Panc1 (cell line): ENCODE results near the gene C11orf54. TPM values are rescaled to one million over a fixed set of nuclear protein-coding genes. Genes with fewer than 3 reads are reported as not detected.

ENCODE experiments used
- ATAC-seq: fragments of 200-7000 bp; cut with Tn5 transposase; 2 replicates; pipeline ENCODE4 v1.9.1; 2020; ENCODE audit warnings: mild to moderate bottlenecking, moderate library complexity
- BruUV-seq: library from RNA; stranded (reverse); fragments of 400-500 nt; replicated peaks from 2 replicates; lab custom pipeline; 2021; lab: Mats Ljungman, UMichigan
- CTCF ChIA-PET: fragments of 300-600 bp; sonication (Branson Sonifier 250); formaldehyde crosslinking; loops from one replicate; lab custom pipeline; 2022; ENCODE audit warnings: antibody characterized with exemption; lab: Charles Lee
- POLR2A ChIA-PET: fragments of 300-600 bp; sonication (Branson Sonifier 250); formaldehyde crosslinking; loops from one replicate; lab custom pipeline; 2022; ENCODE audit warnings: antibody characterized with exemption; lab: Charles Lee
- DNase-seq: peaks from one replicate; pipeline ENCODE4 v3.0.0-alpha.2; 2010; ENCODE audit warnings: low read depth, low spot score
- H3K27ac ChIP-seq: 2 replicates; pipeline ENCODE4 v1.5.1; 2011; ENCODE audit warnings: mild to moderate bottlenecking, low read length, inconsistent platforms
- H3K27me3 ChIP-seq: fragments of 200-500 bp; sonication (Bioruptor generic); 2 replicates; pipeline ENCODE4 v1.6.0; 2014; ENCODE audit warnings: low read length, inconsistent platforms; ENCODE audit not compliant: control insufficient read depth, insufficient read depth
- H3K36me3 ChIP-seq: fragments of 200-500 bp; sonication (Bioruptor generic); 2 replicates; pipeline ENCODE4 v1.5.1; 2014; ENCODE audit warnings: inconsistent platforms, mild to moderate bottlenecking, low read length, moderate library complexity; ENCODE audit not compliant: control insufficient read depth, insufficient read depth
- H3K4me1 ChIP-seq: 2 replicates; pipeline ENCODE4 v1.5.1; 2011; ENCODE audit warnings: inconsistent platforms, mild to moderate bottlenecking, low read length, moderate library complexity; ENCODE audit not compliant: control insufficient read depth, insufficient read depth
- H3K4me3 ChIP-seq, 2 experiments: 2 replicates each; pipeline ENCODE4 v1.5.1; 2011 to 2012; ENCODE audit warnings: low read depth in 2 of 2, low read length in 2 of 2, mild to moderate bottlenecking in 2 of 2, inconsistent platforms in 1 of 2, moderate library complexity in 1 of 2
- H3K9me3 ChIP-seq: fragments of 200-500 bp; sonication (Bioruptor generic); 2 replicates; pipeline ENCODE4 v1.5.1; 2014; ENCODE audit warnings: low read depth, mild to moderate bottlenecking, inconsistent platforms, low read length, moderate library complexity; ENCODE audit not compliant: control insufficient read depth, insufficient read depth
- POLR2AphosphoS5 ChIP-seq: IDR thresholded peaks from 2 replicates; pipeline ENCODE4 v1.6.1; 2012; ENCODE audit warnings: mild to moderate bottlenecking, low read depth, low read length, moderate library complexity
- SIN3A ChIP-seq: IDR thresholded peaks from 2 replicates; pipeline ENCODE4 v1.6.1; 2012; ENCODE audit warnings: low read depth, mild to moderate bottlenecking, low read length, moderate library complexity, borderline replicate concordance; ENCODE audit not compliant: insufficient read depth
- TCF7L2 ChIP-seq: IDR thresholded peaks from 2 replicates; pipeline ENCODE4 v1.6.1; 2011; ENCODE audit warnings: mild to moderate bottlenecking, low read depth, low read length, inconsistent platforms
- in situ Hi-C: cut with HindIII; loops from 2 replicates; pipeline ENCODE4 v1.10.0; 2016; ENCODE audit warnings: low sequenced_read_pairs, low pct_unique_long_range_greater_than_20kb
- intact Hi-C: fragments of 100-400 bp; cut with micrococcal nuclease; formaldehyde crosslinking; loops from one replicate; pipeline ENCODE4 v1.10.0; 2022; ENCODE audit not compliant: unreplicated experiment
- total RNA-seq: library from RNA; stranded (reverse); gene quantifications from one replicate; pipeline ENCODE4 v1.2.1, GENCODE V29; 2021; ENCODE audit not compliant: unreplicated experiment
- TF ChIP-seq, protein P1 (sequence below): fragments of 450-650 bp; IDR thresholded peaks from 2 replicates; pipeline ENCODE4 v1.5.1; 2017; ENCODE audit warnings: mild to moderate bottlenecking
- TF ChIP-seq, protein P2 (sequence below), 2 experiments: IDR thresholded peaks; 2 replicates each; pipeline ENCODE4 v1.6.1; 2011 to 2012; ENCODE audit warnings: low read depth in 2 of 2, control low read depth in 1 of 2, low read length in 1 of 2, mild to moderate bottlenecking in 1 of 2, moderate library complexity in 1 of 2; ENCODE audit not compliant: insufficient read depth in 1 of 2

The C11orf54 gene
- total RNA-seq, 1 experiment from 2014 or later = 31.0 TPM

DNA sequence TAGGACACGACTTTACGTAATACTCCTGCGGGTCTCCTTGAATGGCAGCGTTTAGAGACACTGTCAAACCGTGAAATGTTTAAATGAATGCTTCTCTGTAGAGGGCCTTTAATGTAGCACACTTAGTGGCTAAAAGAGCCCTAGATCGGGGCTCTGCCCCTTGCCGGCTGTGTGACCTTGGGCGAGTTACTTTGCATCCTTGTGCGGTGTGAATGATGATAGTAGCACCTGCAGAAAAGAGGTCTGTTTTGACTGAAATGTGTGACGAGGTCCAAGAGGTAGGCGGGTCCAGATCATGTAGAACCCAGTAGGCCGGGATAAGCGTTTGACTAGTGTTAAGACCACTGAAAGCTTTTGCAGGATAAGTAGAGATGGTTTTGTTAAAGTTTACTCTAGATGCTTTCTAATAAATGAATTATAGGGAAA lies 43.5 kb downstream of the C11orf54 start:
- peak overlapping the region; percentile 93 for H3K27ac ChIP-seq
- peaks cover 10% of the 10 kb centered on the region for H3K36me3 ChIP-seq
- ATAC-seq (no peak), DNase-seq (no peak)
- BruUV-seq = no TSS peak
- peak overlapping the region; percentile 85 to 99 for H3K4me3 ChIP-seq
- intact Hi-C loops = no loop called here
- in situ Hi-C loops = no loop called here
- TF ChIP-seq POLR2AphosphoS5 (no peak), SIN3A (0 out of 2 replicates have a peak, but pooled peaks have one; percentile 3)
- TF ChIP-seq, protein P1, sequence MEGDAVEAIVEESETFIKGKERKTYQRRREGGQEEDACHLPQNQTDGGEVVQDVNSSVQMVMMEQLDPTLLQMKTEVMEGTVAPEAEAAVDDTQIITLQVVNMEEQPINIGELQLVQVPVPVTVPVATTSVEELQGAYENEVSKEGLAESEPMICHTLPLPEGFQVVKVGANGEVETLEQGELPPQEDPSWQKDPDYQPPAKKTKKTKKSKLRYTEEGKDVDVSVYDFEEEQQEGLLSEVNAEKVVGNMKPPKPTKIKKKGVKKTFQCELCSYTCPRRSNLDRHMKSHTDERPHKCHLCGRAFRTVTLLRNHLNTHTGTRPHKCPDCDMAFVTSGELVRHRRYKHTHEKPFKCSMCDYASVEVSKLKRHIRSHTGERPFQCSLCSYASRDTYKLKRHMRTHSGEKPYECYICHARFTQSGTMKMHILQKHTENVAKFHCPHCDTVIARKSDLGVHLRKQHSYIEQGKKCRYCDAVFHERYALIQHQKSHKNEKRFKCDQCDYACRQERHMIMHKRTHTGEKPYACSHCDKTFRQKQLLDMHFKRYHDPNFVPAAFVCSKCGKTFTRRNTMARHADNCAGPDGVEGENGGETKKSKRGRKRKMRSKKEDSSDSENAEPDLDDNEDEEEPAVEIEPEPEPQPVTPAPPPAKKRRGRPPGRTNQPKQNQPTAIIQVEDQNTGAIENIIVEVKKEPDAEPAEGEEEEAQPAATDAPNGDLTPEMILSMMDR = peak; percentile 41; the same call in 1 of the 2 replicates
- H3K9me3 ChIP-seq = no peaks in the 10 kb centered on the region
- H3K4me1 ChIP-seq = peaks cover 7% of the 10 kb centered on the region
- no peaks in the 10 kb centered on the region for H3K27me3 ChIP-seq
- POLR2A ChIA-PET = no interaction called here
- CTCF ChIA-PET = no interaction called here

DNA sequence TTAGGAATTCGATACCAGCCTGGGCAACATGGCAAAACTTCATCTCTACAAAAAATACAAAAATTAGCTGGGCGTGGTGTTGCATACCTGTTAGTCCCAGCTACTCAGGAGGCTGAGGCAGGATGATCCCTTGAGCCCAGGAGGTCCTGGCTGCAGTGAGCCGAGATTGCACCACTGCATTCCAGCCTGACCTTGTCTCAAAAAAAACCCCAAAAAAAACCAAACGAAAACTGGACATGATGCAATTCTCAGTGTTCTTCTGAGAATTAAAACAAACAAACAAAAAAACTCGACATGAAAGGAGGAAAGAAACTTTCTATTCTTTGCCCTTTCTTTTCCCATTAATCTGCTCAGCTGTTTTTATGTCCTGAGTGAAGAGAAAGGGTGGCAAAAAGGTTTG lies 50.0 kb downstream of the C11orf54 start:
- no TSS peak for BruUV-seq
- ATAC-seq (no peak), DNase-seq (no peak)
- Histone ChIP-seq H3K27ac (no peak overlapping the region), H3K4me3 (no peak overlapping the region), H3K9me3 (no peaks in the 10 kb centered on the region), H3K36me3 (peaks cover 47% of the 10 kb centered on the region), H3K27me3 (no peaks in the 10 kb centered on the region), H3K4me1 (no peaks in the 10 kb centered on the region)
- ChIA-PET CTCF (no interaction called here), POLR2A (no interaction called here)
- TF ChIP-seq, protein P1 = no peak
- TF ChIP-seq TCF7L2 = no peak
- no peak for TF ChIP-seq SIN3A
- no peak for TF ChIP-seq POLR2AphosphoS5
- TF ChIP-seq, protein P2, sequence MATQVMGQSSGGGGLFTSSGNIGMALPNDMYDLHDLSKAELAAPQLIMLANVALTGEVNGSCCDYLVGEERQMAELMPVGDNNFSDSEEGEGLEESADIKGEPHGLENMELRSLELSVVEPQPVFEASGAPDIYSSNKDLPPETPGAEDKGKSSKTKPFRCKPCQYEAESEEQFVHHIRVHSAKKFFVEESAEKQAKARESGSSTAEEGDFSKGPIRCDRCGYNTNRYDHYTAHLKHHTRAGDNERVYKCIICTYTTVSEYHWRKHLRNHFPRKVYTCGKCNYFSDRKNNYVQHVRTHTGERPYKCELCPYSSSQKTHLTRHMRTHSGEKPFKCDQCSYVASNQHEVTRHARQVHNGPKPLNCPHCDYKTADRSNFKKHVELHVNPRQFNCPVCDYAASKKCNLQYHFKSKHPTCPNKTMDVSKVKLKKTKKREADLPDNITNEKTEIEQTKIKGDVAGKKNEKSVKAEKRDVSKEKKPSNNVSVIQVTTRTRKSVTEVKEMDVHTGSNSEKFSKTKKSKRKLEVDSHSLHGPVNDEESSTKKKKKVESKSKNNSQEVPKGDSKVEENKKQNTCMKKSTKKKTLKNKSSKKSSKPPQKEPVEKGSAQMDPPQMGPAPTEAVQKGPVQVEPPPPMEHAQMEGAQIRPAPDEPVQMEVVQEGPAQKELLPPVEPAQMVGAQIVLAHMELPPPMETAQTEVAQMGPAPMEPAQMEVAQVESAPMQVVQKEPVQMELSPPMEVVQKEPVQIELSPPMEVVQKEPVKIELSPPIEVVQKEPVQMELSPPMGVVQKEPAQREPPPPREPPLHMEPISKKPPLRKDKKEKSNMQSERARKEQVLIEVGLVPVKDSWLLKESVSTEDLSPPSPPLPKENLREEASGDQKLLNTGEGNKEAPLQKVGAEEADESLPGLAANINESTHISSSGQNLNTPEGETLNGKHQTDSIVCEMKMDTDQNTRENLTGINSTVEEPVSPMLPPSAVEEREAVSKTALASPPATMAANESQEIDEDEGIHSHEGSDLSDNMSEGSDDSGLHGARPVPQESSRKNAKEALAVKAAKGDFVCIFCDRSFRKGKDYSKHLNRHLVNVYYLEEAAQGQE (IDR thresholded peaks at IDR 0.05; ENCODE audit: insufficient read depth in 1 of 2, low read depth in 2 of 2, low read length in 1 of 2) = no peak
- in situ Hi-C loops = no loop called here
- intact Hi-C loops = no loop called here
